ENCODE results near the gene DLG5. TPM values are rescaled to one million over a fixed set of nuclear protein-coding genes. Genes with fewer than 3 reads are reported as not detected.

The DLG5 gene
- total RNA-seq, 1 experiment from 2014 or later = 0.19 TPM

GRCh38 chr10:77792155-77792554 lies 134.4 kb downstream of the DLG5 start:
- no peak for DNase-seq
- H3K4me3 ChIP-seq (ENCODE audit: low read length) = no peak overlapping the region
- H3K9me3 ChIP-seq (ENCODE audit: low read length) = no peaks in the 10 kb centered on the region
- no peaks in the 10 kb centered on the region for H3K9me2 ChIP-seq (replicated peaks; ENCODE audit: insufficient read depth, low read length)
- H3K4me1 ChIP-seq (ENCODE audit: low read length) = no peaks in the 10 kb centered on the region
- H3K27ac ChIP-seq (ENCODE audit: low read length) = no peak overlapping the region
- no peaks in the 10 kb centered on the region for H3K36me3 ChIP-seq (ENCODE audit: insufficient read depth, low read length)
- no peak overlapping the region for H3K4me2 ChIP-seq (ENCODE audit: low read depth, low read length, poor library complexity, severe bottlenecking)
- H3K79me2 ChIP-seq (ENCODE audit: low read length) = no peaks in the 10 kb centered on the region
- no peaks in the 10 kb centered on the region; the same call in 1 of the 2 replicates for H4K20me1 ChIP-seq (ENCODE audit: insufficient read depth, low read depth, low read length)
- H3K27me3 ChIP-seq (ENCODE audit: low read length) = no peaks in the 10 kb centered on the region
- no peak overlapping the region for H3K9ac ChIP-seq (ENCODE audit: low read length)
- no peak overlapping the region for H2AFZ ChIP-seq (ENCODE audit: low read length)

GRCh38 chr10:77791506-77791905 lies 135.0 kb downstream of the DLG5 start:
- no peaks in the 10 kb centered on the region for H3K4me1 ChIP-seq (ENCODE audit: low read length)
- H4K20me1 ChIP-seq (ENCODE audit: insufficient read depth, low read depth, low read length) = no peaks in the 10 kb centered on the region; the same call in 1 of the 2 replicates
- H3K9ac ChIP-seq (ENCODE audit: low read length) = no peak overlapping the region
- no peaks in the 10 kb centered on the region for H3K36me3 ChIP-seq (ENCODE audit: insufficient read depth, low read length)
- no peak overlapping the region for H3K4me2 ChIP-seq (ENCODE audit: low read depth, low read length, poor library complexity, severe bottlenecking)
- no peak overlapping the region for H2AFZ ChIP-seq (ENCODE audit: low read length)
- no peaks in the 10 kb centered on the region for H3K79me2 ChIP-seq (ENCODE audit: low read length)
- H3K4me3 ChIP-seq (ENCODE audit: low read length) = no peak overlapping the region
- no peaks in the 10 kb centered on the region for H3K9me3 ChIP-seq (ENCODE audit: low read length)
- H3K27ac ChIP-seq (ENCODE audit: low read length) = no peak overlapping the region
- H3K9me2 ChIP-seq (replicated peaks; ENCODE audit: insufficient read depth, low read length) = no peaks in the 10 kb centered on the region
- DNase-seq = no peak
- H3K27me3 ChIP-seq (ENCODE audit: low read length) = no peaks in the 10 kb centered on the region

GRCh38 chr10:77789861-77790260 lies 136.7 kb downstream of the DLG5 start:
- H3K9me2 ChIP-seq (replicated peaks; ENCODE audit: insufficient read depth, low read length) = no peaks in the 10 kb centered on the region
- no peak overlapping the region for H3K4me2 ChIP-seq (ENCODE audit: low read depth, low read length, poor library complexity, severe bottlenecking)
- H3K27me3 ChIP-seq (ENCODE audit: low read length) = no peaks in the 10 kb centered on the region
- DNase-seq = no peak
- no peaks in the 10 kb centered on the region for H3K36me3 ChIP-seq (ENCODE audit: insufficient read depth, low read length)
- H3K27ac ChIP-seq (ENCODE audit: low read length) = no peak overlapping the region
- no peaks in the 10 kb centered on the region for H3K79me2 ChIP-seq (ENCODE audit: low read length)
- no peak overlapping the region for H2AFZ ChIP-seq (ENCODE audit: low read length)
- H3K4me1 ChIP-seq (ENCODE audit: low read length) = no peaks in the 10 kb centered on the region
- no peak overlapping the region for H3K9ac ChIP-seq (ENCODE audit: low read length)
- H3K9me3 ChIP-seq (ENCODE audit: low read length) = no peaks in the 10 kb centered on the region
- no peak overlapping the region for H3K4me3 ChIP-seq (ENCODE audit: low read length)
- H4K20me1 ChIP-seq (ENCODE audit: insufficient read depth, low read depth, low read length) = no peaks in the 10 kb centered on the region; the same call in 1 of the 2 replicates

GRCh38 chr10:77789016-77789415 lies 137.5 kb downstream of the DLG5 start:
- no peaks in the 10 kb centered on the region for H3K9me2 ChIP-seq (replicated peaks; ENCODE audit: insufficient read depth, low read length)
- no peak overlapping the region for H3K4me2 ChIP-seq (ENCODE audit: low read depth, low read length, poor library complexity, severe bottlenecking)
- H3K36me3 ChIP-seq (ENCODE audit: insufficient read depth, low read length) = no peaks in the 10 kb centered on the region
- no peak overlapping the region for H3K27ac ChIP-seq (ENCODE audit: low read length)
- no peak overlapping the region for H3K9ac ChIP-seq (ENCODE audit: low read length)
- no peak overlapping the region for H3K4me3 ChIP-seq (ENCODE audit: low read length)
- no peaks in the 10 kb centered on the region for H3K9me3 ChIP-seq (ENCODE audit: low read length)
- H3K27me3 ChIP-seq (ENCODE audit: low read length) = no peaks in the 10 kb centered on the region
- no peaks in the 10 kb centered on the region; the same call in 1 of the 2 replicates for H4K20me1 ChIP-seq (ENCODE audit: insufficient read depth, low read depth, low read length)
- no peak for DNase-seq
- no peaks in the 10 kb centered on the region for H3K79me2 ChIP-seq (ENCODE audit: low read length)
- no peaks in the 10 kb centered on the region for H3K4me1 ChIP-seq (ENCODE audit: low read length)
- H2AFZ ChIP-seq (ENCODE audit: low read length) = no peak overlapping the region

GRCh38 chr10:77788496-77789010 lies 138.0 kb downstream of the DLG5 start:
- no peak overlapping the region for H3K9ac ChIP-seq (ENCODE audit: low read length)

GRCh38 chr10:77787440-77787839 lies 139.1 kb downstream of the DLG5 start:
- Histone ChIP-seq H3K4me2 (ENCODE audit: low read depth, low read length, poor library complexity, severe bottlenecking) (no peak overlapping the region), H3K36me3 (ENCODE audit: insufficient read depth, low read length) (no peaks in the 10 kb centered on the region), H3K27me3 (ENCODE audit: low read length) (no peaks in the 10 kb centered on the region), H4K20me1 (ENCODE audit: insufficient read depth, low read depth, low read length) (no peaks in the 10 kb centered on the region; the same call in 1 of the 2 replicates), H3K79me2 (ENCODE audit: low read length) (no peaks in the 10 kb centered on the region), H3K9me3 (ENCODE audit: low read length) (no peaks in the 10 kb centered on the region), H3K27ac (ENCODE audit: low read length) (no peak overlapping the region), H3K4me1 (ENCODE audit: low read length) (no peaks in the 10 kb centered on the region), H3K9me2 (replicated peaks; ENCODE audit: insufficient read depth, low read length) (no peaks in the 10 kb centered on the region), H3K4me3 (ENCODE audit: low read length) (no peak overlapping the region), H2AFZ (ENCODE audit: low read length) (no peak overlapping the region), H3K9ac (ENCODE audit: low read length) (no peak overlapping the region)
- DNase-seq = no peak

More at GRCh38 chr10:77788496-77789010, 138.0 kb downstream of the DLG5 start:
- Histone ChIP-seq H3K79me2 (ENCODE audit: low read length) (no peaks in the 10 kb centered on the region), H3K4me1 (ENCODE audit: low read length) (no peaks in the 10 kb centered on the region), H4K20me1 (ENCODE audit: insufficient read depth, low read depth, low read length) (no peaks in the 10 kb centered on the region; the same call in 1 of the 2 replicates), H3K27me3 (ENCODE audit: low read length) (no peaks in the 10 kb centered on the region), H3K4me2 (ENCODE audit: low read depth, low read length, poor library complexity, severe bottlenecking) (no peak overlapping the region), H3K4me3 (ENCODE audit: low read length) (no peak overlapping the region), H3K9me2 (replicated peaks; ENCODE audit: insufficient read depth, low read length) (no peaks in the 10 kb centered on the region), H3K9me3 (ENCODE audit: low read length) (no peaks in the 10 kb centered on the region), H3K27ac (ENCODE audit: low read length) (no peak overlapping the region), H3K36me3 (ENCODE audit: insufficient read depth, low read length) (no peaks in the 10 kb centered on the region), H2AFZ (ENCODE audit: low read length) (no peak overlapping the region)
- no peak for DNase-seq

GRCh38 chr10:77784856-77785255 lies 141.7 kb downstream of the DLG5 start:
- no peak overlapping the region for H3K9ac ChIP-seq (ENCODE audit: low read length)
- no peaks in the 10 kb centered on the region for H3K27me3 ChIP-seq (ENCODE audit: low read length)
- no peak overlapping the region for H3K4me3 ChIP-seq (ENCODE audit: low read length)
- no peaks in the 10 kb centered on the region for H3K79me2 ChIP-seq (ENCODE audit: low read length)
- no peaks in the 10 kb centered on the region for H3K4me1 ChIP-seq (ENCODE audit: low read length)
- no peaks in the 10 kb centered on the region; the same call in 1 of the 2 replicates for H4K20me1 ChIP-seq (ENCODE audit: insufficient read depth, low read depth, low read length)
- H3K27ac ChIP-seq (ENCODE audit: low read length) = no peak overlapping the region
- H3K4me2 ChIP-seq (ENCODE audit: low read depth, low read length, poor library complexity, severe bottlenecking) = no peak overlapping the region
- no peaks in the 10 kb centered on the region for H3K9me3 ChIP-seq (ENCODE audit: low read length)
- DNase-seq = no peak
- no peaks in the 10 kb centered on the region for H3K9me2 ChIP-seq (replicated peaks; ENCODE audit: insufficient read depth, low read length)
- no peaks in the 10 kb centered on the region for H3K36me3 ChIP-seq (ENCODE audit: insufficient read depth, low read length)
- H2AFZ ChIP-seq (ENCODE audit: low read length) = no peak overlapping the region

GRCh38 chr10:77782328-77783061 lies 144.1 kb downstream of the DLG5 start:
- H3K4me3 ChIP-seq (ENCODE audit: low read length) = no peak overlapping the region
- H3K27me3 ChIP-seq (ENCODE audit: low read length) = no peaks in the 10 kb centered on the region
- no peak overlapping the region for H3K9ac ChIP-seq (ENCODE audit: low read length)
- H4K20me1 ChIP-seq (ENCODE audit: insufficient read depth, low read depth, low read length) = no peaks in the 10 kb centered on the region
- H3K36me3 ChIP-seq (ENCODE audit: insufficient read depth, low read length) = no peaks in the 10 kb centered on the region
- H3K4me2 ChIP-seq (ENCODE audit: low read depth, low read length, poor library complexity, severe bottlenecking) = no peak overlapping the region
- no peak overlapping the region for H3K27ac ChIP-seq (ENCODE audit: low read length)
- no peaks in the 10 kb centered on the region for H3K9me2 ChIP-seq (replicated peaks; ENCODE audit: insufficient read depth, low read length)
- no peaks in the 10 kb centered on the region for H3K9me3 ChIP-seq (ENCODE audit: low read length)
- no peaks in the 10 kb centered on the region for H3K4me1 ChIP-seq (ENCODE audit: low read length)
- no peak overlapping the region for H2AFZ ChIP-seq (ENCODE audit: low read length)
- H3K79me2 ChIP-seq (ENCODE audit: low read length) = no peaks in the 10 kb centered on the region
- no peak for DNase-seq
